Renal cortex interstitium (tissue), 11 donors: ENCODE results near the gene TCF4. TPM values are rescaled to one million over a fixed set of nuclear protein-coding genes. Genes with fewer than 3 reads are reported as not detected.
"Not testable (repeated sequence)": the region's sequence is repeated elsewhere in the genome, so short reads cannot be mapped to it uniquely, and the experiment has no call there.

ENCODE experiments used
- DNase-seq, 11 donors: peaks; one replicate each; pipeline ENCODE4 v3.0.0-alpha.2; 2013; ENCODE audit warnings: low read depth in 9 of 11, low spot score in 4 of 11; ENCODE audit errors: extremely low read depth in 1 of 11
- polyA plus RNA-seq, 3 donors: library from polyadenylated mRNA; unstranded; fragments of 120-200 nt; gene quantifications; one replicate each; pipeline ENCODE4 v1.2.1, GENCODE V29; 2013; ENCODE audit not compliant: insufficient read length in 3 of 3

Gene TCF4
- polyA plus RNA-seq, 3 donors, result 70.9 to 79.8 (median 71.1) TPM

- no peak for DNase-seq
Measured at GRCh38 chr18:55489034-55489986, 98.7 kb downstream of the TCF4 start.

GRCh38 chr18:55488473-55488872 lies 99.5 kb downstream of the TCF4 start:
- DNase-seq, result no peak

GRCh38 chr18:55487997-55488396 lies 100.0 kb downstream of the TCF4 start:
- DNase-seq, result no peak

- DNase-seq, result no peak
Measured at GRCh38 chr18:55486936-55487335, 101.1 kb downstream of the TCF4 start.

GRCh38 chr18:55485666-55486065 lies 102.3 kb downstream of the TCF4 start:
- DNase-seq, result no peak

GRCh38 chr18:55484773-55485172 lies 103.2 kb downstream of the TCF4 start:
- no peak for DNase-seq

- no peak for DNase-seq
Measured at GRCh38 chr18:55483266-55483871, 104.6 kb downstream of the TCF4 start.

- DNase-seq, result no peak
Measured at GRCh38 chr18:55479656-55480420, 108.2 kb downstream of the TCF4 start.

- peak in 1 of 11 donors; percentile 23 for DNase-seq
Measured at GRCh38 chr18:55477860-55478581, 110.0 kb downstream of the TCF4 start.

- peak in 1 of 11 donors; percentile 12 for DNase-seq
Measured at GRCh38 chr18:55477499-55477859, 110.5 kb downstream of the TCF4 start.

GRCh38 chr18:55475916-55476315 lies 112.1 kb downstream of the TCF4 start:
- no peak for DNase-seq

GRCh38 chr18:55475467-55475866 lies 112.5 kb downstream of the TCF4 start:
- DNase-seq, result no peak

- no peak for DNase-seq
Measured at GRCh38 chr18:55473560-55473959, 114.4 kb downstream of the TCF4 start.

- no peak for DNase-seq
Measured at GRCh38 chr18:55473058-55473457, 114.9 kb downstream of the TCF4 start.

GRCh38 chr18:55470826-55471225 lies 117.2 kb downstream of the TCF4 start:
- DNase-seq, result no peak

- DNase-seq, result not testable (repeated sequence)
Measured at GRCh38 chr18:55469134-55469533, 118.9 kb downstream of the TCF4 start.

GRCh38 chr18:55466789-55467188 lies 121.2 kb downstream of the TCF4 start:
- no peak for DNase-seq

- DNase-seq, result no peak
Measured at GRCh38 chr18:55465313-55465712, 122.7 kb downstream of the TCF4 start.

- no peak for DNase-seq
Measured at GRCh38 chr18:55464581-55464980, 123.4 kb downstream of the TCF4 start.
